Endothelial cell of umbilical vein (primary cell): ENCODE measurements around the gene TMEM63B. TPM values are rescaled to one million over a fixed set of nuclear protein-coding genes. Genes with fewer than 3 reads are reported as not detected.

Source experiments
- BruUV-seq: library from RNA; stranded (reverse); fragments of 400-500 nt; replicated peaks from 2 replicates; lab custom pipeline; 2021; lab: Mats Ljungman, UMichigan
- CTCF ChIA-PET: fragments of 300-600, 350-600 bp; sonication (Branson Sonifier 250); formaldehyde crosslinking; loops from one replicate; lab custom pipeline; 2021; ENCODE audit warnings: antibody characterized with exemption, inconsistent platforms; lab: Charles Lee
- POLR2A ChIA-PET: fragments of 300-600, 350-600 bp; sonication (Branson Sonifier 250); formaldehyde crosslinking; loops from one replicate; lab custom pipeline; 2021; ENCODE audit warnings: antibody characterized with exemption, inconsistent platforms; lab: Charles Lee
- DNase-seq: peaks from one replicate; pipeline ENCODE4 v3.0.0-alpha.2; 2011; ENCODE audit warnings: low read depth, low spot score
- FAIRE-seq: peaks from 2 replicates; lab custom pipeline; 2011; peaks lifted over from hg19 to GRCh38; lab: Jason Lieb, UNC
- H2AFZ ChIP-seq: 2 replicates; pipeline ENCODE4 v1.6.0; 2012; ENCODE audit warnings: low read depth, low read length, control low read depth, inconsistent platforms
- H3K27ac ChIP-seq: 2 replicates; pipeline ENCODE4 v1.5.1; 2011; ENCODE audit warnings: low read depth, mild to moderate bottlenecking, control low read depth, low read length, moderate library complexity; ENCODE audit not compliant: insufficient read depth
- H3K27me3 ChIP-seq, 2 experiments: 2 replicates each; pipeline versions ENCODE4 v1.6.0 to v1.6.1; 2011; ENCODE audit warnings: low read length in 2 of 2, mixed read lengths in 1 of 2; ENCODE audit not compliant: control insufficient read depth in 2 of 2, insufficient read depth in 2 of 2
- H3K36me3 ChIP-seq, 2 experiments: 2 replicates in 1 of 2; 3 replicates in 1 of 2; pipeline ENCODE4 v1.5.1; 2011; ENCODE audit warnings: low read length in 2 of 2, mild to moderate bottlenecking in 1 of 2, moderate library complexity in 1 of 2; ENCODE audit not compliant: control insufficient read depth in 2 of 2, insufficient read depth in 2 of 2; ENCODE audit errors: extremely low read depth in 1 of 2
- H3K4me1 ChIP-seq: 3 replicates; pipeline ENCODE4 v1.5.1; 2011; ENCODE audit warnings: mild to moderate bottlenecking, low read length; ENCODE audit not compliant: control insufficient read depth, insufficient read depth; ENCODE audit errors: extremely low read depth
- H3K4me2 ChIP-seq: 2 replicates; pipeline ENCODE4 v1.6.1; 2011; ENCODE audit warnings: low read length, control low read depth, mixed read lengths; ENCODE audit not compliant: insufficient read depth
- H3K4me3 ChIP-seq, 3 experiments: fragments of 200-600 bp in 1 of 3; sonication (generic), shearing (Covaris generic) in 1 of 3; replicated peaks in 1 of 3; 2 replicates each; pipeline ENCODE4 v1.5.1; 2011 to 2016; ENCODE audit warnings: control low read depth in 3 of 3, low read length in 3 of 3, mild to moderate bottlenecking in 2 of 3, inconsistent platforms in 1 of 3, low read depth in 1 of 3, moderate library complexity in 1 of 3; ENCODE audit not compliant: insufficient read depth in 1 of 3
- H3K79me2 ChIP-seq: 2 replicates; pipeline ENCODE4 v1.6.0; 2012; ENCODE audit warnings: low read length, inconsistent platforms; ENCODE audit not compliant: control insufficient read depth, insufficient read depth
- H3K9ac ChIP-seq: replicated peaks from 2 replicates; pipeline ENCODE3; 2011; ENCODE audit warnings: low read length, control low read depth; ENCODE audit not compliant: insufficient read depth; ENCODE audit errors: extremely low read depth
- H3K9me1 ChIP-seq: replicated peaks from 3 replicates; pipeline ENCODE4 v1.6.0; 2011; ENCODE audit warnings: mild to moderate bottlenecking, low read length; ENCODE audit not compliant: control insufficient read depth, insufficient read depth; ENCODE audit errors: extremely low read depth
- H3K9me3 ChIP-seq: replicated peaks from 2 replicates; pipeline ENCODE4 v1.5.1; 2012; ENCODE audit warnings: low read length, inconsistent platforms; ENCODE audit not compliant: control insufficient read depth, insufficient read depth
- H4K20me1 ChIP-seq: replicated peaks from 2 replicates; pipeline ENCODE3; 2011; ENCODE audit warnings: mild to moderate bottlenecking, low read length; ENCODE audit not compliant: control insufficient read depth, insufficient read depth; ENCODE audit errors: extremely low read depth
- CTCF ChIP-seq, 2 donors: IDR thresholded peaks; 1 replicate in 1 of 2; 2 replicates in 1 of 2; pipeline ENCODE4 v1.5.1; 2011; ENCODE audit warnings: low read length in 2 of 2, mild to moderate bottlenecking in 2 of 2, moderate library complexity in 2 of 2, control low read depth in 1 of 2, inconsistent platforms in 1 of 2, low read depth in 1 of 2; ENCODE audit not compliant: insufficient read depth in 1 of 2; ENCODE audit errors: extremely low read depth in 1 of 2
- EZH2 ChIP-seq: IDR thresholded peaks from 2 replicates; pipeline ENCODE4 v1.6.1; 2012; ENCODE audit warnings: borderline replicate concordance, low read depth, mild to moderate bottlenecking, moderate library complexity, low read length, inconsistent platforms; ENCODE audit not compliant: severe bottlenecking
- FOS ChIP-seq: IDR thresholded peaks from 2 replicates; pipeline ENCODE4 v1.6.1; 2011; ENCODE audit warnings: mild to moderate bottlenecking, low read length, moderate library complexity, borderline replicate concordance; ENCODE audit not compliant: insufficient read depth
- GATA2 ChIP-seq: IDR thresholded peaks from 2 replicates; pipeline ENCODE4 v1.7.0; 2011; ENCODE audit warnings: low read depth, mild to moderate bottlenecking, moderate library complexity, mixed read lengths, low read length; ENCODE audit not compliant: insufficient read length, insufficient read depth
- JUN ChIP-seq: IDR thresholded peaks from 2 replicates; pipeline ENCODE4 v1.6.1; 2011; ENCODE audit warnings: borderline replicate concordance, low read depth; ENCODE audit not compliant: insufficient read length, insufficient read depth
- MYC ChIP-seq: IDR thresholded peaks from one replicate; pipeline ENCODE4 v1.6.1; 2011; ENCODE audit warnings: mild to moderate bottlenecking, low read depth, low read length
- POLR2A ChIP-seq: IDR thresholded peaks from 2 replicates; pipeline ENCODE4 v1.6.1; 2012; ENCODE audit warnings: low read depth, mild to moderate bottlenecking, control low read depth, low read length
- POLR2AphosphoS5 ChIP-seq: IDR thresholded peaks from 2 replicates; pipeline ENCODE4 v1.6.1; 2012; ENCODE audit warnings: low read depth, mild to moderate bottlenecking, control low read depth, low read length, moderate library complexity; ENCODE audit not compliant: insufficient read depth
- dilution Hi-C: fragments of 300-500 bp; cut with MboI; formaldehyde crosslinking; loops from one replicate; pipeline ENCODE4 v1.15.0; 2019; ENCODE audit warnings: low sequenced_read_pairs; ENCODE audit not compliant: extremely low pct_ligation_motif_present
- intact Hi-C: fragments of 100-400 bp; cut with micrococcal nuclease; formaldehyde crosslinking; loops from one replicate; pipeline ENCODE4 v1.10.0; 2022
- polyA plus RNA-seq, 4 experiments: library from polyadenylated mRNA; depleted of rRNA in 3 of 4; stranded (reverse) in 3 of 4; unstranded in 1 of 4; fragments of >200 nt; gene quantifications; 2 replicates each; pipeline versions ENCODE4 v1.2.1 to v1.2.3, GENCODE V29; 2011 to 2012; ENCODE audit warnings: missing spikeins in 1 of 4
- total RNA-seq: library from RNA; stranded (reverse); gene quantifications from 2 replicates; pipeline ENCODE4 v1.2.3, GENCODE V29; 2021
- TF ChIP-seq, protein P1 (sequence below): IDR thresholded peaks from 2 replicates; pipeline ENCODE4 v1.6.1; 2011; ENCODE audit not compliant: insufficient read depth, insufficient read length

TMEM63B gene
- total and polyA plus RNA-seq, 2 donors (not counting 3 experiments of a cell fraction or from before 2014, with no cell fraction given): 49.7 to 56.1 TPM

GRCh38 chr6:44161997-44162338 lies 34.6 kb downstream of the TMEM63B start:
- Histone ChIP-seq H4K20me1 (no peaks in the 10 kb centered on the region), H3K9me3 (no peaks in the 10 kb centered on the region), H3K27ac (no peak overlapping the region), H3K4me1 (no peaks in the 10 kb centered on the region), H3K79me2 (no peaks in the 10 kb centered on the region), H3K9ac (no peak overlapping the region), H3K4me3 (no peak overlapping the region), H2AFZ (no peak overlapping the region), H3K9me1 (no peaks in the 10 kb centered on the region), H3K4me2 (no peak overlapping the region), H3K27me3 (peaks cover 2 to 19% of the 10 kb centered on the region in 2 experiments), H3K36me3 (no peaks in the 10 kb centered on the region)
- TF ChIP-seq MYC (no peak), GATA2 (no peak), FOS (no peak), EZH2 (no peak), POLR2A (no peak), JUN (no peak), POLR2AphosphoS5 (no peak), CTCF (IDR thresholded peaks at IDR 0.05; ENCODE audit: extremely low read depth in 1 of 2, insufficient read depth in 1 of 2, low read depth in 1 of 2, low read length in 2 of 2) (no peak)
- TF ChIP-seq, protein P1, sequence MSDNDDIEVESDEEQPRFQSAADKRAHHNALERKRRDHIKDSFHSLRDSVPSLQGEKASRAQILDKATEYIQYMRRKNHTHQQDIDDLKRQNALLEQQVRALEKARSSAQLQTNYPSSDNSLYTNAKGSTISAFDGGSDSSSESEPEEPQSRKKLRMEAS: no peak
- ChIA-PET POLR2A (no interaction called here), CTCF (interaction anchor here (1.0 to 3.3 kb wide), 10 partner anchors 9 to 495 kb away, joined by 3 to 23 read pairs (median 4); no protein-coding TSS in a partner anchor)
- intact Hi-C loops: no loop called here
- no peak for DNase-seq
- dilution Hi-C loops: no loop called here
- BruUV-seq: no TSS peak
- FAIRE-seq: no peak
